Smooth muscle cell (in vitro differentiated cells): ENCODE results near the gene SBK3. TPM values are rescaled to one million over a fixed set of nuclear protein-coding genes. Genes with fewer than 3 reads are reported as not detected.

ENCODE experiments used
- DNase-seq: peaks from one replicate; lab custom pipeline; 2025; ENCODE audit not compliant: unreplicated experiment; lab: John Stamatoyannopoulos, UW
- H2AFZ ChIP-seq: fragments of 200-600 bp; sonication (generic); 2 replicates; pipeline ENCODE4 v1.6.0; 2016; ENCODE audit warnings: antibody characterized with exemption, low read depth, mild to moderate bottlenecking
- H3F3A ChIP-seq: fragments of 200-600 bp; sonication (generic); 2 replicates; pipeline ENCODE4 v1.6.0; 2017; ENCODE audit warnings: antibody characterized with exemption, low read depth
- H3K27ac ChIP-seq: fragments of 200-600 bp; sonication (generic); 2 replicates; pipeline ENCODE4 v1.5.1; 2016; ENCODE audit warnings: low read depth, mild to moderate bottlenecking
- H3K27me3 ChIP-seq: fragments of 200-600 bp; sonication (generic); 2 replicates; pipeline ENCODE4 v1.6.1; 2016; ENCODE audit warnings: low read depth, mild to moderate bottlenecking
- H3K36me3 ChIP-seq: fragments of 200-600 bp; sonication (generic); 2 replicates; pipeline ENCODE4 v1.5.1; 2016; ENCODE audit warnings: low read depth
- H3K4me1 ChIP-seq: fragments of 200-600 bp; sonication (generic); 2 replicates; pipeline ENCODE4 v1.5.1; 2016; ENCODE audit warnings: low read depth
- H3K4me2 ChIP-seq: fragments of 200-600 bp; sonication (generic); 2 replicates; pipeline ENCODE4 v1.6.0; 2016; ENCODE audit warnings: mild to moderate bottlenecking
- H3K4me3 ChIP-seq: fragments of 200-600 bp; sonication (generic); 2 replicates; pipeline ENCODE4 v1.5.1; 2016; ENCODE audit warnings: mild to moderate bottlenecking
- H3K79me2 ChIP-seq: fragments of 200-600 bp; sonication (generic); 2 replicates; pipeline ENCODE4 v1.6.0; 2016; ENCODE audit warnings: low read depth, mild to moderate bottlenecking
- H3K9ac ChIP-seq: fragments of 200-600 bp; sonication (generic); 2 replicates; pipeline ENCODE4 v1.6.0; 2016; ENCODE audit warnings: low read depth
- H3K9me3 ChIP-seq: fragments of 200-600 bp; sonication (generic); replicated peaks from 2 replicates; pipeline ENCODE4 v1.5.1; 2016; ENCODE audit warnings: low read depth
- H4K20me1 ChIP-seq: fragments of 200-600 bp; sonication (generic); 2 replicates; pipeline ENCODE4 v1.6.0; 2016; ENCODE audit warnings: low read depth
- CTCF ChIP-seq: fragments of 200-600 bp; sonication (generic); IDR thresholded peaks from 2 replicates; pipeline ENCODE4 v1.5.1; 2017; ENCODE audit warnings: borderline replicate concordance, mild to moderate bottlenecking, antibody characterized with exemption; ENCODE audit not compliant: insufficient read depth, poor library complexity, severe bottlenecking
- WGBS: methylation state at CpG from one replicate; pipeline ENCODE4 v1.1.7; 2016; ENCODE audit warnings: low lambda C conversion rate; 5-methylcytosine and 5-hydroxymethylcytosine counted together
- polyA plus RNA-seq: library from polyadenylated mRNA; unstranded; fragments of >200 nt; fragmentation: Nextera tagmentation; extraction: Ambion mirVana; gene quantifications from 2 replicates; pipeline ENCODE4 v1.2.1, GENCODE V29; 2016
- total RNA-seq: library from RNA; depleted of rRNA; stranded (reverse); fragments of >200 nt; gene quantifications from 2 replicates; pipeline ENCODE4 v1.2.3, GENCODE V29; 2014

The SBK3 gene
- total and polyA plus RNA-seq, 2 experiments from 2014 or later = not detected

- H2AFZ ChIP-seq = no peak overlapping the region
- no peak overlapping the region for H3K9ac ChIP-seq
- WGBS = 64% methylated on average over 11 of the region's 11 CpGs
- H4K20me1 ChIP-seq = no peaks in the 10 kb centered on the region
- no peaks in the 10 kb centered on the region for H3K36me3 ChIP-seq
- no peaks in the 10 kb centered on the region for H3K27me3 ChIP-seq
- H3K4me1 ChIP-seq = no peaks in the 10 kb centered on the region
- H3K79me2 ChIP-seq = no peaks in the 10 kb centered on the region
- H3F3A ChIP-seq = no peaks in the 10 kb centered on the region
- DNase-seq = no peak
- H3K27ac ChIP-seq = no peak overlapping the region
- no peak overlapping the region for H3K4me2 ChIP-seq
- no peak overlapping the region for H3K4me3 ChIP-seq
- no peaks in the 10 kb centered on the region for H3K9me3 ChIP-seq
- no peak for TF ChIP-seq CTCF
Observed at GRCh38 chr19:55495646-55496349, 49.5 kb downstream of the SBK3 start.

DNA sequence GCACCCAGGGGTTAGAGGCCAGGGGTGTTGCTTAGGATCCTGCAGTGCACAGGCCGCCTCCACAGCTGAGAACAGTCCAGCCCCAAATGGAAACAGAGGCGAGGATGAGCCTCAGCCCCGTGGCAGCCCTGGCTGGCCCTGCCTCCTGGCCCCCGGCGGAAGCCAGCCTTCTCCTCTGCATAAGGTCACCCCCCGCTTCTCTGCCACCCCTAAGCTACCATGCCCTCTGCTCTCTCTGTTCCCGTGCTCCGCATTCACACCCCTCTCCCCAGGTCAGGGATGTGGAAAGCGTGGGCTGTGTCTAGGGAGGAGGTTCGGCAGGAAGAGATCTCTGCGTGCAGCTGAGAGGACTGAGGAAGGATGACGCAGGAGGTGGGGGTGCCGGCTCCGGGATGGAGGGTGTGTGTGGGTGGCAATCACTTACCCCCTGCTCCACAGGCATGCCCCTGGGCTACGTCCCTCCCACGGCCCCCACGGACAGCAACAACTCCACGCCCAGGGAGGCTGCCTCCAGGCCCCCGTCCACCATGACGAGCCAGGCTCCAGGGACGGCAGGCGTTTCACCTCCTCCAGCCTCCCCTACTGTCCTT, 51.1 kb downstream of the SBK3 start:
- Histone ChIP-seq H3K4me1 (peaks cover 1% of the 10 kb centered on the region), H4K20me1 (no peaks in the 10 kb centered on the region), H3K79me2 (no peaks in the 10 kb centered on the region), H3K4me3 (no peak overlapping the region), H3K27ac (no peak overlapping the region), H3K9ac (no peak overlapping the region), H3K27me3 (no peaks in the 10 kb centered on the region), H3K36me3 (no peaks in the 10 kb centered on the region), H3K9me3 (no peaks in the 10 kb centered on the region), H3F3A (no peaks in the 10 kb centered on the region), H2AFZ (no peak overlapping the region), H3K4me2 (no peak overlapping the region)
- DNase-seq = no peak
- no peak for TF ChIP-seq CTCF
- 77% methylated on average over 22 of the region's 22 CpGs for WGBS

DNA sequence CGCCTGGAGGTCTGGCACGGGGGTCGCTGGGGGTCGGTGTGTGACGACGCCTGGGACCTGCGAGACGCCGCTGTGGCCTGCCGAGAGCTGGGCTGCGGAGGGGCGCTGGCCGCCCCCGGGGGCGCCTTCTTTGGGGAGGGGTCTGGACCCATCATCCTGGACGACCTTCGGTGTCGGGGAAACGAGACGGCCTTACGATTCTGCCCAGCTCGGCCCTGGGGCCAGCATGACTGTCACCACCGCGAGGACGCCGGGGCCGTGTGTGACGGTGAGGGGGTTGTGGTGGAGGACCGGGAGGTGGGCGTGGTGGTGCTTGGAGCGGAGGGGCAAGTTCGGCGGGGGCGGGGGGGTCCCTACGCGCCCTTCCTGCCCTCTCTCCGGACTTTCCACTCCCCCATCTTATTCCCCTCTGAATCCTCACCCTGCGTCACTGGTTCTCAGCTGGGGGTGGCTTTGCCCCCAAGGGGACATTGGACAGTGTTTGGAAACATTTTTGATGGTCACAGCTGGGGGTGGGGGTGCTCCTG, 51.6 kb downstream of the SBK3 start:
- Histone ChIP-seq H3K79me2 (no peaks in the 10 kb centered on the region), H3K9ac (no peak overlapping the region), H3K27ac (no peak overlapping the region), H4K20me1 (no peaks in the 10 kb centered on the region), H3K4me3 (no peak overlapping the region), H3F3A (no peaks in the 10 kb centered on the region), H3K36me3 (no peaks in the 10 kb centered on the region), H3K9me3 (no peaks in the 10 kb centered on the region), H3K4me2 (no peak overlapping the region), H2AFZ (no peak overlapping the region), H3K4me1 (peaks cover 4% of the 10 kb centered on the region), H3K27me3 (no peaks in the 10 kb centered on the region)
- TF ChIP-seq CTCF = no peak
- 94% methylated on average over 17 of the region's 38 CpGs for WGBS
- no peak for DNase-seq
